ENCODE measurements around the gene DOCK9. TPM values are rescaled to one million over a fixed set of nuclear protein-coding genes. Genes with fewer than 3 reads are reported as not detected.

Gene DOCK9
- total RNA-seq, 2 experiments from 2014 or later, result 33.4 to 36.9 TPM

DNA sequence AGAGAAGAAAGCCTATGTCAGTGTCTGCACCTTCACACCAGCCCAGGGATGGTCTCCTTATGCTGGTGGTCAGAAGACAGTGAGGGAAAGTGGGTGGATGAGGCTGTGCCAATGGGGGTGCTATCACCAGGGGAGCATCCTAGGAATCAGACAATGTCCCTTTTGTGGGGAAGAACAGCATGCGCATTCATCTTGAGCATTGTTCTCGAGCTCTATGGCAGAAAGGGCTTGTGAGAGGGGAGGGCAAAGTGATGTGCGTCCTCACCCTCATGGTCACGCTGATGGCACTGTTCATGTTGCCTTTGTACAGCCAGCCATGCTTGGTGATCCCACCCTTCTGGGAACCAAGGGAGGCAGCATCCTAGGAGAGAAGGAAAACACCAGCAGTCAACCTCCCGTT lies 56.1 kb downstream of the DOCK9 start:
- DNase-seq (no peak), ATAC-seq (no peak)
- POLR2A ChIA-PET, result no interaction called here
- Mint-ChIP-seq H3K4me1 (ENCODE audit: low read depth) (peaks cover 30% of the 10 kb centered on the region), H3K36me3 (ENCODE audit: low read depth) (peaks cover 33% of the 10 kb centered on the region), H3K9me3 (no peaks in the 10 kb centered on the region), H3K27me3 (no peaks in the 10 kb centered on the region), H3K27ac (no peak overlapping the region), H3K4me3 (no peak overlapping the region)
- TF ChIP-seq CTCF (IDR thresholded peaks at IDR 0.05), result no peak
- intact Hi-C loops (cut with micrococcal nuclease), result no loop called here
- CTCF ChIA-PET, result interaction anchor here (0.9 kb wide), 1 partner anchor 8 kb away, joined by 3 read pairs; no protein-coding TSS in a partner anchor

GRCh38 chr13:98921015-98921580 lies 56.8 kb downstream of the DOCK9 start:
- peaks cover 33% of the 10 kb centered on the region for H3K36me3 Mint-ChIP-seq (ENCODE audit: low read depth)
- no peak overlapping the region for H3K4me3 Mint-ChIP-seq

DNA sequence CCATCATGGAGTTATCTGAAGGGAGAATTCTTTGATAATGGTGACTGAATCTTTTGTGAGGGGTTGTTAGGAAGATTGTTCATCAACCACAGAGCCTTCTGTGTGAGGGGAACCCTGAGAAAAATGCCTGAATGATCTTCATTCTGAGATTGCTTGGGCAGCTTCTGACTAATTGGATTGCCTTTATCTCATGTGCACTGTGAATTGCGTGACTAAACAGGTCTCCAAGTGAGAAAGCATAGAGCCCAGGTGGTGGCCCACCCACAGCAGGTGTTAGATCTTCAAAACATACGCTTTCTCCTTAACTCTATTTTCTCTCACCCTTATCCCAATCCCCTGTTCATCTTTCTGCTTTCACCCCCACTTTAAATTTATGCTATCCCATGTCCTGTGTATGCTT lies 58.3 kb downstream of the DOCK9 start:
- intact Hi-C loops (cut with micrococcal nuclease), result loop anchor here (5.0 kb wide), 1 partner anchor 43 kb away; no protein-coding TSS in a partner anchor
- ChIA-PET POLR2A (interaction anchor here (0.7 to 1.1 kb wide), 2 partner anchors 9 to 27 kb away, joined by 3 read pairs; no protein-coding TSS in a partner anchor), CTCF (interaction anchor here (1.0 to 1.2 kb wide), 2 partner anchors 9 to 20 kb away, joined by 3 read pairs; no protein-coding TSS in a partner anchor)
- Mint-ChIP-seq H3K27ac (peak overlapping the region; percentile 17), H3K36me3 (ENCODE audit: low read depth) (peaks cover 38% of the 10 kb centered on the region), H3K27me3 (no peaks in the 10 kb centered on the region), H3K4me3 (no peak overlapping the region), H3K4me1 (ENCODE audit: low read depth) (peaks cover 33% of the 10 kb centered on the region), H3K9me3 (no peaks in the 10 kb centered on the region)
- TF ChIP-seq CTCF (IDR thresholded peaks at IDR 0.05), result no peak
- peak; percentile 85 for ATAC-seq
- DNase-seq, result peak; percentile 45

More at GRCh38 chr13:98921015-98921580, 56.8 kb downstream of the DOCK9 start:
- ChIA-PET POLR2A (interaction anchor here (1.0 to 1.5 kb wide), 2 partner anchors 64 to 106 kb away, joined by 4 read pairs; no protein-coding TSS in a partner anchor), CTCF (interaction anchor here (0.9 kb wide), 1 partner anchor 9 kb away, joined by 3 read pairs; no protein-coding TSS in a partner anchor)
- TF ChIP-seq CTCF (IDR thresholded peaks at IDR 0.05), result no peak
- Mint-ChIP-seq H3K27me3 (no peaks in the 10 kb centered on the region), H3K9me3 (no peaks in the 10 kb centered on the region), H3K27ac (no peak overlapping the region), H3K4me1 (ENCODE audit: low read depth) (peaks cover 30% of the 10 kb centered on the region)
- DNase-seq, result no peak
- intact Hi-C loops (cut with micrococcal nuclease), result no loop called here
- ATAC-seq, result no peak

DNA sequence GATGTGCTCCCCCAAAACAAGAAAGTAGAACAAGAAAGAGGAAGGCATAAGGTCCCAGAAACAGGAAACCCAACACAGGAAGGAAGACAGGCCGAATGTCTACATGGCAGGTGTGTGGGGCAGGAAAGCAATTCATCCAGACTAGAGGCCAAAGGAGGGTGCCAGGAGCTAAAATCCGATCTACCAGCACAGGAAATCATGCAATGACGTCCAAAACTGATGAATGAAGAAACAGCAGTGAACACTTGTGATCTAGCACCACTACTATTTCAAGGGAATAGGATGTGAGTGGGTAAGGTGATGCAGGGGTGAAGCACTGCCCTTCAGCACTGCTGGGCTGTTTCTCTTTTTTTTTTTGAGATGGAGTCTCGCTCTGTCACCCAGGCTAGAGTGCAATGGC lies 59.1 kb downstream of the DOCK9 start:
- no peak for DNase-seq
- no peak for TF ChIP-seq CTCF (IDR thresholded peaks at IDR 0.05)
- ChIA-PET CTCF (no interaction called here), POLR2A (no interaction called here)
- intact Hi-C loops (cut with micrococcal nuclease), result loop anchor here (5.0 kb wide), 1 partner anchor 44 kb away; no protein-coding TSS in a partner anchor
- Mint-ChIP-seq H3K9me3 (no peaks in the 10 kb centered on the region), H3K4me1 (ENCODE audit: low read depth) (peaks cover 33% of the 10 kb centered on the region), H3K4me3 (no peak overlapping the region), H3K36me3 (ENCODE audit: low read depth) (peaks cover 35% of the 10 kb centered on the region), H3K27ac (peak overlapping the region; percentile 70), H3K27me3 (no peaks in the 10 kb centered on the region)
- ATAC-seq, result peak; percentile 47

DNA sequence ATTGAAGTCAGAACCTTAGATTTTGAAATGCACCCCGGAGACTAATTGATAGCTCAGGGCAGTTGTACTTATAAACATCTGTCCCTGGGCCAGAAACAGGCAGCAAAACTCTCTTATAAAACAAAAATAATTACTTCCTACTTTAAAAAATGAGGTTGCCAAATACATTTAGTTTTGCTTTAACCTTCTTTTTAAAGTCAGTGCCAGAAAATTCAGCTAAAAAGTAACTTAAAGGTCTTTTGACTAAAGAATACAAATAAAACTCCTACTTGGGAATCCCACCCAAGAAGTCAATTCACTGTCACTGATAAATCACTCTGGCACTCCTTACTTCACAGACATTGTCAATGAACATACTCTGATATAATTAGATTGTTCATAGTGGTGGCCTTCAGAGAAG lies 60.7 kb downstream of the DOCK9 start:
- ChIA-PET POLR2A (interaction anchor here (0.8 kb wide), 1 partner anchor 260 kb away, joined by 3 read pairs; no protein-coding TSS in a partner anchor), CTCF (interaction anchor here (1.0 kb wide), 1 partner anchor 75 kb away, joined by 3 read pairs; no protein-coding TSS in a partner anchor)
- H3K4me3 Mint-ChIP-seq, result no peak overlapping the region
- H3K36me3 Mint-ChIP-seq (ENCODE audit: low read depth), result peaks cover 29% of the 10 kb centered on the region
- no peak for TF ChIP-seq CTCF (IDR thresholded peaks at IDR 0.05)
- intact Hi-C loops (cut with micrococcal nuclease), result loop anchor here (5.0 kb wide), 1 partner anchor 45 kb away; no protein-coding TSS in a partner anchor
- H3K4me1 Mint-ChIP-seq (ENCODE audit: low read depth), result peaks cover 41% of the 10 kb centered on the region
- no peak overlapping the region for H3K27ac Mint-ChIP-seq
- ATAC-seq (no peak), DNase-seq (no peak)
- no peaks in the 10 kb centered on the region for H3K27me3 Mint-ChIP-seq
- H3K9me3 Mint-ChIP-seq, result no peaks in the 10 kb centered on the region

All from activated CD8-positive, alpha-beta T cell treated with anti-CD3 and anti-CD28 coated beads for 36 hours (primary cell).